Measurements from ENCODE around the gene TEX22.

- no peak for TF ChIP-seq POLR2A (IDR thresholded peaks at IDR 0.05)
- no peak for TF ChIP-seq CTCF (IDR thresholded peaks at IDR 0.05)
Measured at GRCh38 chr14:105413544-105413886, 15.2 kb downstream of the TEX22 start.
